HG02884 (cell line): ENCODE data around the gene NUTM2B.
"Not testable (repeated sequence)": the region's sequence is repeated elsewhere in the genome, so short reads cannot be mapped to it uniquely, and the experiment has no call there.

Experiments used
- ATAC-seq: cut with Tn5 transposase; IDR thresholded peaks from one replicate; pipeline ENCODE4 v1.9.1; 2021; ENCODE audit warnings: mild to moderate bottlenecking, moderate library complexity; ENCODE audit not compliant: unreplicated experiment

Gene NUTM2B

DNA sequence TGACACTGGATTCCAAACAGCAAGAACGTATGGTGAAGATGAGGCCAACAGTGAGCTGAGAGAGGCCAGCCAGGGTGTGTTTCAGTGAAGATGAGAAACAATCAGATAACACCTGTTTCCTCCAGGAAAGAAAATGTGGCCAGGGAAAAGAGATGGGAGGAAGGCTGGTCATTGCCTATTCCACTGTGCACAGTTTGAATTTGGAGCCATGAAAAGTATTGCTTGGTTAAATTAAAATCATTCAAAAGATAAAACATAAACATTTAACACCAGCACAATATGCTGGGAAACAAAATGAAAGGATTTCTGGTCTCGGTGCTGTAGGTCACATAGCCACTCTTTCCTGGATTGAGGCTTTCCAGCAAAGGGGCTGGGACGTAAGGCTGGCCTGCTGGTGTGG lies at the start of gene NUTM2B:
TSS of gene NUTM2B (plus strand) at position 301 of the 400 bp plus-strand sequence. CDS start 383 bp downstream, outside the sequence.
- not testable (repeated sequence) for ATAC-seq

- not testable (repeated sequence) for ATAC-seq
These were observed 39.7 kb upstream of the NUTM2B start for GRCh38 chr10:79663287-79663686.

GRCh38 chr10:79664686-79665085 lies 38.3 kb upstream of the NUTM2B start:
- ATAC-seq: not testable (repeated sequence)

GRCh38 chr10:79669248-79669788 lies 33.7 kb upstream of the NUTM2B start:
- ATAC-seq: not testable (repeated sequence)

- ATAC-seq: peak; percentile 57
These were observed 28.1 kb upstream of the NUTM2B start for GRCh38 chr10:79674878-79675277.

DNA sequence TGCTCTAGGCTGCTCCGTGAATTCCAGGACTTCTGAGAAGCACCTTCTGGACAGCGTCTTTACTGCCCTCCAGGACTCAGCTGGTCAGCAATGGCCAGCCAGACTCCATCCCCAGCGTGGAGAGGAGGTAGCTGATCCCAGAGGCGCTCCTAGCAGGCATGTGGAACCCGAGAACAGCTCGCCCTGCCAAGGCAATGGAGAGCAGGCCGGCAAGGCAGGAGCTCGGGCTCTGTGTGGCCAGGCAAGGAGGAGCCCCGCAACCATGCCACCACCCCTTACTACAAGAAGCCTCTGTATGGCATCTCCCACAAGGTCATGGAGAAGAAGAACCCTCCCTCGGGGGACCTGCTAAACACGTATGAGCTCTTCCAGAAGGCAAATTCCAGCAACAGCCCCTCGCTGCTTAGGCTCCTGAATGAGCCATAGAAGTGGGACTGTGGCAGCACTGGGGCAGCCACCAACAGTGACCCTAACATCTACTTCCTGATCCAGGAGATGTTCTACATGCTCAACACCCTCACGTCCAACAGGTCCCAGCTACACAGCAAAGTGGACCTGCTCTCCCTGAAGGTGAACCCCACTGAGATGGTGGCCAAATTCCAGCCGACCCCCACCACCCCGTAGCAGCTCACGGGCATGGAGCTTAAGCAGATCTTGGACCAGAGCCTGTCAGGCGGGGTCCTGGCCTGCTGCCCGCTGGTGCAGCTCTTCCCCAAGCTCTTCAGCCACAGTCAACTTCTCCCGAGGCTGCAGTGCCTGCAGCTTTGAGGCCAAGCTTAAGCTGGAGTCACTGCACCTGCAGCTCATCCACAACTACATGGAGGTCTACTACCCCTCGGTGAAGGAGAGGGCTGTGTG lies 19.8 kb upstream of the NUTM2B start:
- ATAC-seq: not testable (repeated sequence)

- ATAC-seq: not testable (repeated sequence)
These were observed 18.9 kb upstream of the NUTM2B start for GRCh38 chr10:79683884-79684720.

- peak; percentile 97 for ATAC-seq
These were observed 17.9 kb upstream of the NUTM2B start for GRCh38 chr10:79685044-79685685.

DNA sequence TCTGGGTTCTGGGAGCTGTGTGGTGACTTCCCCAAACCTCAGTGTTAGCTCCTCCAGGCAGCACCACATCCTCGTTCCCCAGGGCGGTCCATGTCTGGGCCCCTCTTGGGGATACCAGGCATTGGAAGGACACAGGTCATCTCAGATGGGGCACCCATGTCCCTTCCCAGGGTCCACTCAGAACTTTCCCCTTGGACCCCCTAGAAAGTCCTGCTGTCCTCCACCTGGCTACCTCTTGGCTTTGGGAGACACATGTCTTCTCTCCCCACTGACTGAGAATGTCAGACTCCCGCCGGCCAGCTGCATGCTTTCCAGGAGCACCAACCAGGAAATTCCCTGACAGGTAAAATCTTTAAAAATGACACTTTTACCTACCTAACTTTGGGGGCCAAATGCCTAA lies 16.4 kb upstream of the NUTM2B start:
- not testable (repeated sequence) for ATAC-seq

- ATAC-seq: not testable (repeated sequence)
These were observed 15.4 kb upstream of the NUTM2B start for GRCh38 chr10:79687406-79688150.

- ATAC-seq: not testable (repeated sequence)
These were observed 14.2 kb upstream of the NUTM2B start for GRCh38 chr10:79688798-79689197.

- not testable (repeated sequence) for ATAC-seq
These were observed 6.4 kb upstream of the NUTM2B start for GRCh38 chr10:79696596-79696995.

- not testable (repeated sequence) for ATAC-seq
These were observed 5.9 kb upstream of the NUTM2B start for GRCh38 chr10:79697141-79697540.

DNA sequence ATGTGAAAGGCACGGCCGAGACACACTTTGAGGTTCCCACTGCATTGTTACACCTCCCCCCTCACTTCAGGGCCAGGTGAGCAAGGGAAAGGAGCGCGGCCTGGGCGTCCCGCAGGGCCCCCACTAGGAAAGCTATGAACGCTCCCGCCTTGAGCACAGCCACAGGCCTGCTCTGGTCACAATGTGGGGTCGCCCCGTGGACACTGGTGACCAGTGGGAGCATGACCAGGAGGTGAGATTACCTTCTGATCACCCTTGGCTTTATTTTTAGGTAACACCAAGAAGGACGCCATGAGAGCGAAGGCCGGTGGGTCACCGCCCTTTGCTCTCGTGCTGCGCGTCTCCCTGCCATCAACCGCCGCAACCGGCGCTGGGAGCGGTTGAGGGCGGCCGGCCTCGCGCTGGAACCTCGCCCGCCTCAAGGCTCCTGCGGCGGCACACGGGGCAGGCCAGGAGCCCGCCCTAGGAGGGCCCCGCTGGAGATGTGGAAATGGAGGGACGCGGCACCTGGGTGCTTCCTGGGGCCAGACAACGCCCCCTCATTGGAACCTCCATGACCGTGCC lies 2.6 kb upstream of the NUTM2B start:
- ATAC-seq: not testable (repeated sequence)

DNA sequence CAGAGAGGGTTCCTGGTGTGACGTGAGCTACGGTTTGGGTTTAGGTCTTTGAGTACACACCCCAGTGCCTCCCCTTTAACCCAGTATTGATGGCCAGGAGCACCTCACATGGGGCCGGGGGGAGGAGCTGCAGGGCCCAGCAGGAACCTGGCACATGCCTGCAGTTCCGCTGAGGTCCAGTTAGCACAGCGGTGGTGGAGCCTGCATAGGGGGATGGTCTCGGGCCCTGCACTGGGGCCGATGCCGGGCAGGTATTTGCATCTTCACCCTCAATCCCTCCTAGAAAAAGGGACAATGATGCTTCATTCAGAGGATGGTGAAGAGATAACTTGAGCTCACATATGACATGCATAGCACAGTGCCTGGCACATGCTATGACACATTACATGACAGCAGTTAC lies 4.0 kb downstream of the NUTM2B start:
- ATAC-seq: not testable (repeated sequence)

GRCh38 chr10:79714976-79715375 lies 11.9 kb downstream of the NUTM2B start:
- ATAC-seq: not testable (repeated sequence)

DNA sequence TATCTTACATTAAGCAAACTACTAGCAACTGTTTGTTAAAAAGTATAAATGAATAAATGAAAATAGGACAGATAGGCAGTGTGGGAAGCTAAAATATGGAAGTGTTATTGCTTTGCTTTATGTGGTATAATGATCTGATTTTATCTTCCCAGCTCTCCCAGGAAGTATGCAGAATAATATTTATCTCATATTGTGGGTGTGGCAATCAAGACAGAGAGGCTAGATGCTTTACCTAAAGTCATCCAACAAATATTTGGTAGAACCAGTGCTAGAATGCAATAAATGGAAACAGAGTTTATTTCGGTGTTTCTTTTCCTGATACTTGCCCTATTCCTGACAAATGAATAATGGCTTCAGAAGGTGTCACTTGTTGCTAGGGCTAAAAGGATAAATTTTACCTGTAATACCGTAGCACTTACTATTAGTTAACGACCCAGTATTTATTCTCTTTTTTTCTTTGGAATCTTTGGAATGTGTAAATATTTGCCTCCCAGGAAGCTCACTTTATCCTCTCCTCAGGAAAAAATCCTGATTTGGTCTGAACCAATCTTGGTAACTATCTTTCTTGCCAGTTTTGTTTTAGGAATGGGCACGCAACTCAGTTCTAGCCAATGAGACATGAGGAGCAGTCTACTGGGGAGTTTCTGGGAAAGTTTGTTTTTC lies 14.0 kb downstream of the NUTM2B start:
- ATAC-seq: not testable (repeated sequence)

- not testable (repeated sequence) for ATAC-seq
These were observed 17.0 kb downstream of the NUTM2B start for GRCh38 chr10:79720000-79720399.

- ATAC-seq: not testable (repeated sequence)
These were observed 23.6 kb downstream of the NUTM2B start for GRCh38 chr10:79726620-79727019.
